ENCODE results near the gene GYPB. TPM values are rescaled to one million over a fixed set of nuclear protein-coding genes. Genes with fewer than 3 reads are reported as not detected.
"Not testable (repeated sequence)": the region's sequence is repeated elsewhere in the genome, so short reads cannot be mapped to it uniquely, and the experiment has no call there.

The GYPB gene
- total and polyA plus RNA-seq, 8 donors, result 26.8 TPM; not detected in 7

GRCh38 chr4:143950185-143950584 is 69.0 kb downstream of the GYPB start:
- DNase-seq; H3K27me3 ChIP-seq; H3K27ac ChIP-seq; H3K4me1 ChIP-seq; H3K36me3 ChIP-seq; H3K4me3 ChIP-seq; intact Hi-C loops (cut with DNase I; ENCODE audit: low total_unique reads): not testable (repeated sequence)
- H3K9me3 ChIP-seq, result peaks cover 2 to 25% (median 14%) of the 10 kb centered on the region in 4 donors
- WGBS, 5 donors, result 0 to 67% (median 58%) methylated on average over 1 of the region's 1 CpG

GRCh38 chr4:143947493-143947892 is 71.7 kb downstream of the GYPB start:
- H3K36me3 ChIP-seq; H3K4me3 ChIP-seq; H3K27me3 ChIP-seq; DNase-seq; H3K4me1 ChIP-seq; H3K27ac ChIP-seq; intact Hi-C loops (cut with DNase I; ENCODE audit: low total_unique reads): not testable (repeated sequence)
- 32 to 43% (median 40%) methylated on average over 1 of the region's 1 CpG for WGBS, 5 donors
- peaks cover 2 to 21% (median 10%) of the 10 kb centered on the region in 4 donors for H3K9me3 ChIP-seq

Other genes with a start within 250 kb of the GYPB start
- 1 to 10 TPM in 1 of 5 donors, not detected in 4; 1.8 TPM for gene GYPE, start 113.8 kb downstream of the GYPB start, total RNA-seq
- under 1 TPM; 0.53 to 1.00 (median 0.92) TPM for gene GYPE, start 113.8 kb downstream of the GYPB start, polyA plus RNA-seq
- gene GYPA, start 121.3 kb upstream of the GYPB start, total RNA-seq, result 1 to 10 TPM in 1 of 5 donors, not detected in 4; 4.2 TPM
- gene GYPA, start 121.3 kb upstream of the GYPB start, polyA plus RNA-seq, result not detected

All from stomach (tissue), 9 donors.